Activated gamma-delta T cell (primary cell): ENCODE data around the gene NR2F1.

Source experiments
- DNase-seq: peaks from one replicate; lab custom pipeline; 2025; lab: John Stamatoyannopoulos, UW

NR2F1 gene

GRCh38 chr5:93591323-93591945, 8.4 kb downstream of the NR2F1 start:
- no peak for DNase-seq

GRCh38 chr5:93592883-93593282, 9.9 kb downstream of the NR2F1 start:
- no peak for DNase-seq

- no peak for DNase-seq
Observed at GRCh38 chr5:93593476-93594131, 10.6 kb downstream of the NR2F1 start.

GRCh38 chr5:93594591-93595419, 11.8 kb downstream of the NR2F1 start:
- no peak for DNase-seq

- no peak for DNase-seq
Observed at GRCh38 chr5:93595420-93596147, 12.6 kb downstream of the NR2F1 start.

- no peak for DNase-seq
Observed at GRCh38 chr5:93596310-93596675, 13.3 kb downstream of the NR2F1 start.

GRCh38 chr5:93596676-93597490, 13.9 kb downstream of the NR2F1 start:
- no peak for DNase-seq

- no peak for DNase-seq
Observed at GRCh38 chr5:93598091-93599000, 15.3 kb downstream of the NR2F1 start.

GRCh38 chr5:93599001-93599379, 16.0 kb downstream of the NR2F1 start:
- no peak for DNase-seq

- DNase-seq = no peak
Observed at GRCh38 chr5:93599399-93600120, 16.5 kb downstream of the NR2F1 start.

- no peak for DNase-seq
Observed at GRCh38 chr5:93600409-93601070, 17.5 kb downstream of the NR2F1 start.

- DNase-seq = no peak
Observed at GRCh38 chr5:93601071-93601801, 18.2 kb downstream of the NR2F1 start.

- no peak for DNase-seq
Observed at GRCh38 chr5:93601802-93602155, 18.8 kb downstream of the NR2F1 start.

- DNase-seq = no peak
Observed at GRCh38 chr5:93602241-93603077, 19.4 kb downstream of the NR2F1 start.

- DNase-seq = no peak
Observed at GRCh38 chr5:93603078-93603792, 20.2 kb downstream of the NR2F1 start.

- no peak for DNase-seq
Observed at GRCh38 chr5:93603793-93604643, 21.0 kb downstream of the NR2F1 start.
